Astrocyte (in vitro differentiated cells and primary cell): Measurements from ENCODE around the gene CBARP. TPM values are rescaled to one million over a fixed set of nuclear protein-coding genes. Genes with fewer than 3 reads are reported as not detected.
A peak's percentile ranks its signal among the peaks of the same experiment; 100 is the strongest.

Experiments used
- DNase-seq: peaks from one replicate; pipeline ENCODE4 v3.0.0-alpha.2; 2010; ENCODE audit warnings: low read depth
- FAIRE-seq: peaks from 2 replicates; lab custom pipeline; 2011; peaks lifted over from hg19 to GRCh38; lab: Jason Lieb, UNC
- H2AFZ ChIP-seq: 2 replicates; pipeline ENCODE4 v1.6.0; 2012; ENCODE audit warnings: low read depth, low read length, inconsistent platforms
- H3K27ac ChIP-seq: 2 replicates; pipeline ENCODE4 v1.5.1; 2011; ENCODE audit warnings: low read depth, low read length, inconsistent platforms
- H3K27me3 ChIP-seq: 2 replicates; pipeline ENCODE4 v1.6.0; 2011; ENCODE audit warnings: low read length, inconsistent platforms; ENCODE audit not compliant: insufficient read depth
- H3K36me3 ChIP-seq: 2 replicates; pipeline ENCODE4 v1.5.1; 2011; ENCODE audit warnings: low read length, inconsistent platforms; ENCODE audit not compliant: insufficient read depth
- H3K4me1 ChIP-seq: 2 replicates; pipeline ENCODE4 v1.5.1; 2011; ENCODE audit warnings: low read length, inconsistent platforms; ENCODE audit not compliant: insufficient read depth
- H3K4me2 ChIP-seq: 2 replicates; pipeline ENCODE4 v1.6.0; 2012; ENCODE audit warnings: low read length, inconsistent platforms
- H3K4me3 ChIP-seq: 2 replicates; pipeline ENCODE4 v1.5.1; 2011; ENCODE audit warnings: low read depth, mild to moderate bottlenecking, low read length, inconsistent platforms; ENCODE audit not compliant: insufficient read depth
- H3K79me2 ChIP-seq: 2 replicates; pipeline ENCODE4 v1.6.0; 2012; ENCODE audit warnings: mild to moderate bottlenecking, low read length, inconsistent platforms; ENCODE audit not compliant: insufficient read depth
- H3K9ac ChIP-seq: 2 replicates; pipeline ENCODE4 v1.6.0; 2012; ENCODE audit warnings: mild to moderate bottlenecking, low read length, inconsistent platforms
- H3K9me3 ChIP-seq: 2 replicates; pipeline ENCODE4 v1.5.1; 2012; ENCODE audit warnings: low read depth, mild to moderate bottlenecking, low read length, inconsistent platforms; ENCODE audit not compliant: insufficient read depth
- H4K20me1 ChIP-seq: 2 replicates; pipeline ENCODE4 v1.6.0; 2012; ENCODE audit warnings: low read length, inconsistent platforms; ENCODE audit not compliant: insufficient read depth
- H3K27ac Mint-ChIP-seq: one replicate; pipeline ENCODE4 v1.8.0; 2021; ENCODE audit warnings: mild to moderate bottlenecking, mixed read lengths; ENCODE audit not compliant: unreplicated experiment
- H3K27me3 Mint-ChIP-seq: one replicate; pipeline ENCODE4 v1.8.0; 2021; ENCODE audit warnings: low read depth, mixed read lengths; ENCODE audit not compliant: unreplicated experiment
- H3K36me3 Mint-ChIP-seq: one replicate; pipeline ENCODE4 v1.8.0; 2021; ENCODE audit warnings: low read depth, mixed read lengths; ENCODE audit not compliant: unreplicated experiment
- H3K4me1 Mint-ChIP-seq: one replicate; pipeline ENCODE4 v1.8.0; 2021; ENCODE audit warnings: low read depth, mixed read lengths; ENCODE audit not compliant: unreplicated experiment
- H3K4me3 Mint-ChIP-seq: one replicate; pipeline ENCODE4 v1.8.0; 2021; ENCODE audit warnings: mild to moderate bottlenecking, moderate library complexity, mixed read lengths; ENCODE audit not compliant: unreplicated experiment
- H3K9me3 Mint-ChIP-seq: one replicate; pipeline ENCODE4 v1.8.0; 2021; ENCODE audit warnings: mild to moderate bottlenecking, mixed read lengths; ENCODE audit not compliant: unreplicated experiment
- CTCF ChIP-seq: IDR thresholded peaks from 2 replicates; pipeline ENCODE4 v1.5.1; 2011; ENCODE audit warnings: low read depth, mild to moderate bottlenecking, inconsistent platforms, low read length, moderate library complexity; ENCODE audit not compliant: insufficient read depth
- EZH2 ChIP-seq: IDR thresholded peaks from 2 replicates; pipeline ENCODE4 v1.6.1; 2012; ENCODE audit warnings: mild to moderate bottlenecking, low read length, inconsistent platforms; ENCODE audit not compliant: insufficient read depth
- total RNA-seq: library from RNA; stranded (reverse); gene quantifications from 2 replicates; pipeline ENCODE4 v1.2.1, GENCODE V29; 2021

CBARP gene
- total RNA-seq, 1 donor from 2014 or later: 19.8 TPM

GRCh38 chr19:1224047-1224825 is 13.6 kb downstream of the CBARP start:
- Histone ChIP-seq H3K27ac (no peak overlapping the region), H3K27me3 (no peaks in the 10 kb centered on the region), H3K4me1 (no peaks in the 10 kb centered on the region), H3K79me2 (peaks cover 14% of the 10 kb centered on the region), H3K36me3 (no peaks in the 10 kb centered on the region), H2AFZ (no peak overlapping the region), H3K9me3 (no peaks in the 10 kb centered on the region), H3K9ac (no peak overlapping the region), H3K4me3 (no peak overlapping the region), H4K20me1 (peaks cover 60% of the 10 kb centered on the region), H3K4me2 (no peak overlapping the region)
- no peaks in the 10 kb centered on the region for H3K27me3 Mint-ChIP-seq
- H3K4me3 Mint-ChIP-seq: no peak overlapping the region
- no peak for TF ChIP-seq EZH2
- no peak for TF ChIP-seq CTCF
- FAIRE-seq (no peak), DNase-seq (no peak)
- no peaks in the 10 kb centered on the region for H3K36me3 Mint-ChIP-seq
- H3K27ac Mint-ChIP-seq: no peak overlapping the region
- H3K9me3 Mint-ChIP-seq: no peaks in the 10 kb centered on the region
- no peaks in the 10 kb centered on the region for H3K4me1 Mint-ChIP-seq

- Histone ChIP-seq H3K36me3 (no peaks in the 10 kb centered on the region), H3K27ac (no peak overlapping the region), H2AFZ (no peak overlapping the region), H3K27me3 (no peaks in the 10 kb centered on the region), H3K4me3 (no peak overlapping the region), H3K9ac (no peak overlapping the region), H3K4me1 (no peaks in the 10 kb centered on the region), H3K4me2 (no peak overlapping the region), H3K9me3 (no peaks in the 10 kb centered on the region), H3K79me2 (peaks cover 24% of the 10 kb centered on the region), H4K20me1 (peaks cover 68% of the 10 kb centered on the region)
- Mint-ChIP-seq H3K4me1 (no peaks in the 10 kb centered on the region), H3K27ac (no peak overlapping the region), H3K36me3 (no peaks in the 10 kb centered on the region), H3K27me3 (no peaks in the 10 kb centered on the region), H3K9me3 (no peaks in the 10 kb centered on the region), H3K4me3 (no peak overlapping the region)
- peak; percentile 35 for TF ChIP-seq CTCF
- no peak for TF ChIP-seq EZH2
- DNase-seq (no peak), FAIRE-seq (no peak)
These were observed 14.6 kb downstream of the CBARP start for GRCh38 chr19:1223018-1223855.
